Mucosa of stomach (tissue), 1 donor: ENCODE measurements around the gene ASTN2.

ENCODE experiments used
- H3K27me3 ChIP-seq: one replicate; pipeline ENCODE4 v1.7.0; 2013; ENCODE audit warnings: mild to moderate bottlenecking, low read length; ENCODE audit not compliant: control insufficient read depth, insufficient read depth
- H3K36me3 ChIP-seq: one replicate; pipeline ENCODE4 v1.7.0; 2013; ENCODE audit warnings: low read length; ENCODE audit not compliant: control insufficient read depth, insufficient read depth
- H3K4me1 ChIP-seq: one replicate; pipeline ENCODE4 v1.7.0; 2013; ENCODE audit warnings: mild to moderate bottlenecking, low read length; ENCODE audit not compliant: control insufficient read depth, insufficient read depth
- H3K4me3 ChIP-seq: one replicate; pipeline ENCODE4 v1.7.0; 2013; ENCODE audit warnings: low read length
- H3K9ac ChIP-seq: one replicate; pipeline ENCODE4 v1.7.0; 2013; ENCODE audit warnings: mild to moderate bottlenecking, low read length, moderate library complexity
- H3K9me3 ChIP-seq: one replicate; pipeline ENCODE4 v1.7.0; 2013; ENCODE audit warnings: mild to moderate bottlenecking, low read length, moderate library complexity; ENCODE audit not compliant: control insufficient read depth
- donor health status: Pancreatic carcinoma.

ASTN2 gene

GRCh38 chr9:116644091-116644688 is 770.7 kb downstream of the ASTN2 start:
- Histone ChIP-seq H3K9ac (no peak overlapping the region), H3K4me1 (no peaks in the 10 kb centered on the region), H3K36me3 (no peaks in the 10 kb centered on the region), H3K27me3 (no peaks in the 10 kb centered on the region), H3K4me3 (no peak overlapping the region), H3K9me3 (no peaks in the 10 kb centered on the region)

- no peak overlapping the region for H3K4me3 ChIP-seq
- no peaks in the 10 kb centered on the region for H3K9me3 ChIP-seq
- H3K36me3 ChIP-seq, result no peaks in the 10 kb centered on the region
- H3K27me3 ChIP-seq, result no peaks in the 10 kb centered on the region
- no peak overlapping the region for H3K9ac ChIP-seq
- H3K4me1 ChIP-seq, result no peaks in the 10 kb centered on the region
These were observed 771.2 kb downstream of the ASTN2 start for GRCh38 chr9:116643691-116644090.

GRCh38 chr9:116641292-116642059 is 773.4 kb downstream of the ASTN2 start:
- Histone ChIP-seq H3K9ac (no peak overlapping the region), H3K9me3 (no peaks in the 10 kb centered on the region), H3K4me1 (no peaks in the 10 kb centered on the region), H3K27me3 (no peaks in the 10 kb centered on the region), H3K36me3 (no peaks in the 10 kb centered on the region), H3K4me3 (no peak overlapping the region)

GRCh38 chr9:116639251-116639741 is 775.6 kb downstream of the ASTN2 start:
- Histone ChIP-seq H3K4me1 (no peaks in the 10 kb centered on the region), H3K36me3 (no peaks in the 10 kb centered on the region), H3K4me3 (no peak overlapping the region), H3K9me3 (no peaks in the 10 kb centered on the region), H3K27me3 (no peaks in the 10 kb centered on the region), H3K9ac (no peak overlapping the region)

DNA sequence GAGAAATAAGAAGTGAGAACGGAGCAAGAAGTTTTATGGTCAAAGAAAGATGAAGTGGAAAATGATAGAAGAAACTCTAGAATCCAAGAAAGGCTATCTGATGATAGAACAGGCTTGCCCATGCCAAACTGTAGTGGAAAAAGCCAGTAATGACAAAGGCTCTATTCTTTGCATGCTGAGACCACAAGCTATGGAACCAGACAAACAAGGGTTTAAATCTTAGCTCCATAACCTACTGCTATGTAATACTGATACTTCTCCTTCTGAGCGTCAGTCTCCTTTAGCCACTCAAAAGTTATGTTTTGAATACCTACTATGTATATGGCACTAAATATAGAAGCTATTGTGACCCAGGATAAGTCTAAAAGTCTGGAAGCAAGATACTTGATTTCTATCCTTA is 778.9 kb downstream of the ASTN2 start:
- H3K4me1 ChIP-seq, result no peaks in the 10 kb centered on the region
- no peak overlapping the region for H3K9ac ChIP-seq
- H3K4me3 ChIP-seq, result no peak overlapping the region
- H3K36me3 ChIP-seq, result no peaks in the 10 kb centered on the region
- H3K9me3 ChIP-seq, result no peaks in the 10 kb centered on the region
- no peaks in the 10 kb centered on the region for H3K27me3 ChIP-seq

DNA sequence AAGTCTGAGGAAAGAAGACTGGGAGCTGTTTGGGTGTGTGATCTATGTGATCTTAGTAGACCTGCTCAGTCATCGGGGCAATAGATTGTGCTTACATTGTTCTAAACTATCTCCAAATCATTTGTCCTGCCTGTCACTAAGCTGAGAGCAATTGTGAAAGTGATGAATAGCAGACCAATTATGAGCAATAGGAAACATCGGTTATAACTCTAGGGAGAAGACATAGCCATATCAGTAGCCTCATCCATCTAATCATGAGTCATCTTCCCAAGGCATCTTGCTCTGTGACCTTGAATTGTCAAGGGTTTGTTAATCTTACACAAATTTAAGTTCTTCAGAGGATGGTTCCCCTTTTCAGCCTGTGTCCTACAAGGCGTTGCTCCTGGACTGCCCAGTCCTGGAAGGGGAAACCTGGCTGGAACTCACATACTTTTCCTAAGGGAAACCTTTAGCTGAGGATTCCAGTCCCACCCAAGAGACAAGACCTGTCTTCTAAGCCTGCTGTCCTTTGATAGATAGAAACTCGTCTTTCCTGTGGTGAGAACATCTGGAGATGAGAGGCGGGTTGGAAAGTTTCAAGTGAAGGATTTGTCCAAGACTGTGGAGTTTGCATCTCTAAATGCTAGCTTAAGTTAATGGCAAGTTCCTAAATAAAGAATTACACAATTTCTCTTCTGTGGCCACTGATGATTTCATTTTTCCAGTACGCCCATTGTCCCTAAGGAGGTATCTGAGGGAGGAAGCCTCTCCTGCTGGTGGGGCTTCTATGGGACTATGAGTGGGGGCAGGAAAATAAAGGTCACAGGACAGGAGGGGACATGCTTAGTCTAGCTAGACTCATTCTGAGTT is 781.6 kb downstream of the ASTN2 start:
- Histone ChIP-seq H3K36me3 (no peaks in the 10 kb centered on the region), H3K27me3 (no peaks in the 10 kb centered on the region), H3K4me3 (no peak overlapping the region), H3K9me3 (no peaks in the 10 kb centered on the region), H3K9ac (no peak overlapping the region), H3K4me1 (no peaks in the 10 kb centered on the region)

DNA sequence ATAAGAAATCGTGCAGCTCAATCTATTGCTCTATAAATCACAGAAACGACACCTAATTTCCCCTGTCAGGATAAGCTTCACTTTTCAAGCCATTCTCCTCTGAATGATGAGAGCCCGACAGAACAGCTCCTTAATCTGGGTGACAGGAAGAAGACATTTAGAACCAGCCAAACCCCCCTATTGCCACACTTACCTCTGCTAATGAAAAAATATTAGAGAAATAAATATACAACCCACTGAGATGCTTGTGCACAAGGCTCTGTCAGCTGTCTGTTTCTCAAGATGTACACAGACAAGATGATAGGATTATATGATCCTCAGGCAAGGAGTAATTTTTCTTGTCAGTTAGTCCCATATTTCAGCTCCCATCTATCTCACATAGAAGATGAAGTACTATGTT is 785.2 kb downstream of the ASTN2 start:
- Histone ChIP-seq H3K4me3 (no peak overlapping the region), H3K36me3 (no peaks in the 10 kb centered on the region), H3K27me3 (no peaks in the 10 kb centered on the region), H3K4me1 (no peaks in the 10 kb centered on the region), H3K9me3 (no peaks in the 10 kb centered on the region), H3K9ac (no peak overlapping the region)

GRCh38 chr9:116628716-116629115 is 786.1 kb downstream of the ASTN2 start:
- H3K4me1 ChIP-seq, result no peaks in the 10 kb centered on the region
- no peak overlapping the region for H3K4me3 ChIP-seq
- no peaks in the 10 kb centered on the region for H3K36me3 ChIP-seq
- H3K9ac ChIP-seq, result no peak overlapping the region
- no peaks in the 10 kb centered on the region for H3K27me3 ChIP-seq
- H3K9me3 ChIP-seq, result no peaks in the 10 kb centered on the region

DNA sequence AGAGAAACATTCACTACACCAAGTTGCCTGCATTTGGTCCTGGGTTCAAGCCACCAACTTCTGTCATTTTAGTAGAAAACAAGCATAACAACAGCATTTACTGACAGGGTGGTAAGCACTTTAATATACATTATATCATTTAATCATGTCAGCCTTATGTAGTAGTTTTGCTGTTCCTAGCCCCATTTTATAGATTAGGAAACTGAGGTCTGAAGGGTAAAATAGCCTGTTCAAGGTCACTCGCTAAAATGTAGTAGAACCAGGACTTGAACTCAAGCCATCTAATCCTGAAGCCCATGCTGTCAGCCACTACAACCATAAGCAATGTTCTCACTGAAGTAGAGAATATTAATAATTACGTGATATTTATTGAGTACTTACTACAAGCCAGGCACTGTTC is 787.4 kb downstream of the ASTN2 start:
- no peaks in the 10 kb centered on the region for H3K27me3 ChIP-seq
- H3K9me3 ChIP-seq, result no peaks in the 10 kb centered on the region
- no peaks in the 10 kb centered on the region for H3K4me1 ChIP-seq
- no peak overlapping the region for H3K9ac ChIP-seq
- H3K4me3 ChIP-seq, result no peak overlapping the region
- H3K36me3 ChIP-seq, result no peaks in the 10 kb centered on the region

GRCh38 chr9:116626762-116627161 is 788.1 kb downstream of the ASTN2 start:
- Histone ChIP-seq H3K4me1 (no peaks in the 10 kb centered on the region), H3K9me3 (no peaks in the 10 kb centered on the region), H3K9ac (no peak overlapping the region), H3K36me3 (no peaks in the 10 kb centered on the region), H3K4me3 (no peak overlapping the region), H3K27me3 (no peaks in the 10 kb centered on the region)

- Histone ChIP-seq H3K4me1 (no peaks in the 10 kb centered on the region), H3K9ac (no peak overlapping the region), H3K36me3 (no peaks in the 10 kb centered on the region), H3K9me3 (no peaks in the 10 kb centered on the region), H3K27me3 (no peaks in the 10 kb centered on the region), H3K4me3 (no peak overlapping the region)
These were observed 791.1 kb downstream of the ASTN2 start for GRCh38 chr9:116623715-116624114.

- H3K27me3 ChIP-seq, result no peaks in the 10 kb centered on the region
- no peak overlapping the region for H3K4me3 ChIP-seq
- no peak overlapping the region for H3K9ac ChIP-seq
- no peaks in the 10 kb centered on the region for H3K4me1 ChIP-seq
- no peaks in the 10 kb centered on the region for H3K9me3 ChIP-seq
- no peaks in the 10 kb centered on the region for H3K36me3 ChIP-seq
These were observed 797.5 kb downstream of the ASTN2 start for GRCh38 chr9:116617389-116617788.
